ENCODE measurements around the gene CYP4F12.

- TF ChIP-seq POLR2A (IDR thresholded peaks at IDR 0.05; ENCODE audit: low read depth, low read length): no peak
- no peak for TF ChIP-seq TAF1 (IDR thresholded peaks at IDR 0.05; ENCODE audit: borderline replicate concordance, low read depth, low read length)
- no peak for TF ChIP-seq POLR2AphosphoS5 (IDR thresholded peaks at IDR 0.05; ENCODE audit: low read depth, low read length)
These were observed 30.9 kb upstream of the CYP4F12 start for GRCh38 chr19:15641901-15642491.

Data from GM12892 (cell line).